GM23338 (cell line): ENCODE results near the gene RGS7.

Experiments
- CREB1 ChIP-seq: fragments of 250-450 bp; sonication (Bioruptor Pico); IDR thresholded peaks from 2 replicates; pipeline ENCODE4 v1.5.0; 2020; ENCODE audit warnings: low read depth, mild to moderate bottlenecking, moderate library complexity
- EZH2 ChIP-seq: fragments of 200-600 bp; sonication (generic); IDR thresholded peaks from one replicate; pipeline ENCODE4 v1.8.0; 2017; ENCODE audit warnings: antibody characterized with exemption, mild to moderate bottlenecking, low read depth; ENCODE audit not compliant: unreplicated experiment
- EZH2phosphoT487 ChIP-seq: fragments of 200-600 bp; sonication (generic); IDR thresholded peaks from one replicate; pipeline ENCODE4 v1.8.1; 2018; ENCODE audit warnings: antibody characterized with exemption; ENCODE audit not compliant: unreplicated experiment
- JUNB ChIP-seq: IDR thresholded peaks from one replicate; pipeline ENCODE4 v1.6.1; 2016; ENCODE audit warnings: antibody characterized with exemption; ENCODE audit not compliant: unreplicated experiment
- NANOG ChIP-seq: IDR thresholded peaks from 2 replicates; pipeline ENCODE4 v1.6.1; 2016; ENCODE audit warnings: antibody characterized with exemption, borderline replicate concordance
- POLR2AphosphoS5 ChIP-seq: IDR thresholded peaks from 2 replicates; pipeline ENCODE4 v1.6.1; 2016; ENCODE audit warnings: antibody characterized with exemption, low read depth
- ZNF114 ChIP-seq: fragments of 250-450 bp; sonication (Bioruptor Pico); IDR thresholded peaks from 2 replicates; pipeline ENCODE4 v1.5.0; 2020; ENCODE audit warnings: mild to moderate bottlenecking, moderate library complexity
- ZNF331 ChIP-seq: fragments of 250-450 bp; sonication (Bioruptor Pico); IDR thresholded peaks from 2 replicates; pipeline ENCODE4 v1.5.0; 2020; ENCODE audit warnings: low read depth, mild to moderate bottlenecking, moderate library complexity
- TF ChIP-seq, protein P1 (sequence below), 2 experiments: fragments of 200-600 bp in 1 of 2; sonication (generic) in 1 of 2; conservative IDR thresholded peaks; 2 replicates each; pipeline versions ENCODE4 v1.5.1 to v1.6.1; 2016 to 2017; ENCODE audit warnings: antibody characterized with exemption in 2 of 2, low read depth in 2 of 2, mild to moderate bottlenecking in 2 of 2, moderate library complexity in 1 of 2
- TF ChIP-seq, protein P2 (sequence below): IDR thresholded peaks from one replicate; pipeline ENCODE4 v1.6.1; 2018; ENCODE audit warnings: antibody characterized with exemption; ENCODE audit not compliant: unreplicated experiment
- TF ChIP-seq, protein P3 (sequence below): IDR thresholded peaks from 2 replicates; pipeline ENCODE4 v1.6.1; 2016; ENCODE audit warnings: antibody characterized with exemption
- TF ChIP-seq, protein P4 (sequence below): fragments of 250-450 bp; sonication (Bioruptor Pico); IDR thresholded peaks from 2 replicates; pipeline ENCODE4 v1.5.0; 2020; ENCODE audit warnings: mild to moderate bottlenecking, moderate library complexity

DNA sequence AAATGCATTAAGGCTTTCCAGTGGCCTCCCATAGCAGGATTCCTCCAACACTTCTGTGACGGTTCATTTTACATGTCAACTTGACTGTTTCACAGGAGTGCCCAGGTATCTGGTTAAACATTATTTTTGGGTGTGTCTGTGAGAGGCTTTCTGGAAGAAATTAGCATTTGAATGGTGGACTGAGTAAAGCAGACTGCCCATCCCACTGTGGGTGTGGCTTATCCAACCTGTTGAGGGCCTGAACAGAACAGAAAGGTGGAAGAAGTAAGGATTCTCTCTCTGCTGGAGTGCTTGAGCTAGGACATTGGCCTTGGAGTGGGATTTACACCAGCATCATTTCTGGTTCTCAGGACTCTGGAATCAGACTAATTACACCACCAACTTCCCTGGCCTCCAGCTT lies 85.6 kb downstream of the RGS7 start:
- TF ChIP-seq EZH2, result no peak
- TF ChIP-seq, protein P1, sequence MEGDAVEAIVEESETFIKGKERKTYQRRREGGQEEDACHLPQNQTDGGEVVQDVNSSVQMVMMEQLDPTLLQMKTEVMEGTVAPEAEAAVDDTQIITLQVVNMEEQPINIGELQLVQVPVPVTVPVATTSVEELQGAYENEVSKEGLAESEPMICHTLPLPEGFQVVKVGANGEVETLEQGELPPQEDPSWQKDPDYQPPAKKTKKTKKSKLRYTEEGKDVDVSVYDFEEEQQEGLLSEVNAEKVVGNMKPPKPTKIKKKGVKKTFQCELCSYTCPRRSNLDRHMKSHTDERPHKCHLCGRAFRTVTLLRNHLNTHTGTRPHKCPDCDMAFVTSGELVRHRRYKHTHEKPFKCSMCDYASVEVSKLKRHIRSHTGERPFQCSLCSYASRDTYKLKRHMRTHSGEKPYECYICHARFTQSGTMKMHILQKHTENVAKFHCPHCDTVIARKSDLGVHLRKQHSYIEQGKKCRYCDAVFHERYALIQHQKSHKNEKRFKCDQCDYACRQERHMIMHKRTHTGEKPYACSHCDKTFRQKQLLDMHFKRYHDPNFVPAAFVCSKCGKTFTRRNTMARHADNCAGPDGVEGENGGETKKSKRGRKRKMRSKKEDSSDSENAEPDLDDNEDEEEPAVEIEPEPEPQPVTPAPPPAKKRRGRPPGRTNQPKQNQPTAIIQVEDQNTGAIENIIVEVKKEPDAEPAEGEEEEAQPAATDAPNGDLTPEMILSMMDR (conservative IDR thresholded peaks at IDR 0.05; ENCODE audit: low read depth in 2 of 2), result no peak
- TF ChIP-seq POLR2AphosphoS5, result no peak
- TF ChIP-seq, protein P2, sequence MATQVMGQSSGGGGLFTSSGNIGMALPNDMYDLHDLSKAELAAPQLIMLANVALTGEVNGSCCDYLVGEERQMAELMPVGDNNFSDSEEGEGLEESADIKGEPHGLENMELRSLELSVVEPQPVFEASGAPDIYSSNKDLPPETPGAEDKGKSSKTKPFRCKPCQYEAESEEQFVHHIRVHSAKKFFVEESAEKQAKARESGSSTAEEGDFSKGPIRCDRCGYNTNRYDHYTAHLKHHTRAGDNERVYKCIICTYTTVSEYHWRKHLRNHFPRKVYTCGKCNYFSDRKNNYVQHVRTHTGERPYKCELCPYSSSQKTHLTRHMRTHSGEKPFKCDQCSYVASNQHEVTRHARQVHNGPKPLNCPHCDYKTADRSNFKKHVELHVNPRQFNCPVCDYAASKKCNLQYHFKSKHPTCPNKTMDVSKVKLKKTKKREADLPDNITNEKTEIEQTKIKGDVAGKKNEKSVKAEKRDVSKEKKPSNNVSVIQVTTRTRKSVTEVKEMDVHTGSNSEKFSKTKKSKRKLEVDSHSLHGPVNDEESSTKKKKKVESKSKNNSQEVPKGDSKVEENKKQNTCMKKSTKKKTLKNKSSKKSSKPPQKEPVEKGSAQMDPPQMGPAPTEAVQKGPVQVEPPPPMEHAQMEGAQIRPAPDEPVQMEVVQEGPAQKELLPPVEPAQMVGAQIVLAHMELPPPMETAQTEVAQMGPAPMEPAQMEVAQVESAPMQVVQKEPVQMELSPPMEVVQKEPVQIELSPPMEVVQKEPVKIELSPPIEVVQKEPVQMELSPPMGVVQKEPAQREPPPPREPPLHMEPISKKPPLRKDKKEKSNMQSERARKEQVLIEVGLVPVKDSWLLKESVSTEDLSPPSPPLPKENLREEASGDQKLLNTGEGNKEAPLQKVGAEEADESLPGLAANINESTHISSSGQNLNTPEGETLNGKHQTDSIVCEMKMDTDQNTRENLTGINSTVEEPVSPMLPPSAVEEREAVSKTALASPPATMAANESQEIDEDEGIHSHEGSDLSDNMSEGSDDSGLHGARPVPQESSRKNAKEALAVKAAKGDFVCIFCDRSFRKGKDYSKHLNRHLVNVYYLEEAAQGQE, result no peak
- TF ChIP-seq ZNF331 (CRISPR knock-in tag), result no peak
- TF ChIP-seq, protein P3, sequence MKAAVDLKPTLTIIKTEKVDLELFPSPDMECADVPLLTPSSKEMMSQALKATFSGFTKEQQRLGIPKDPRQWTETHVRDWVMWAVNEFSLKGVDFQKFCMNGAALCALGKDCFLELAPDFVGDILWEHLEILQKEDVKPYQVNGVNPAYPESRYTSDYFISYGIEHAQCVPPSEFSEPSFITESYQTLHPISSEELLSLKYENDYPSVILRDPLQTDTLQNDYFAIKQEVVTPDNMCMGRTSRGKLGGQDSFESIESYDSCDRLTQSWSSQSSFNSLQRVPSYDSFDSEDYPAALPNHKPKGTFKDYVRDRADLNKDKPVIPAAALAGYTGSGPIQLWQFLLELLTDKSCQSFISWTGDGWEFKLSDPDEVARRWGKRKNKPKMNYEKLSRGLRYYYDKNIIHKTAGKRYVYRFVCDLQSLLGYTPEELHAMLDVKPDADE, result no peak
- no peak for TF ChIP-seq EZH2phosphoT487
- TF ChIP-seq NANOG, result no peak
- TF ChIP-seq CREB1 (CRISPR knock-in tag), result no peak
- TF ChIP-seq JUNB, result no peak
- no peak for TF ChIP-seq ZNF114 (CRISPR knock-in tag)
- TF ChIP-seq, protein P4, sequence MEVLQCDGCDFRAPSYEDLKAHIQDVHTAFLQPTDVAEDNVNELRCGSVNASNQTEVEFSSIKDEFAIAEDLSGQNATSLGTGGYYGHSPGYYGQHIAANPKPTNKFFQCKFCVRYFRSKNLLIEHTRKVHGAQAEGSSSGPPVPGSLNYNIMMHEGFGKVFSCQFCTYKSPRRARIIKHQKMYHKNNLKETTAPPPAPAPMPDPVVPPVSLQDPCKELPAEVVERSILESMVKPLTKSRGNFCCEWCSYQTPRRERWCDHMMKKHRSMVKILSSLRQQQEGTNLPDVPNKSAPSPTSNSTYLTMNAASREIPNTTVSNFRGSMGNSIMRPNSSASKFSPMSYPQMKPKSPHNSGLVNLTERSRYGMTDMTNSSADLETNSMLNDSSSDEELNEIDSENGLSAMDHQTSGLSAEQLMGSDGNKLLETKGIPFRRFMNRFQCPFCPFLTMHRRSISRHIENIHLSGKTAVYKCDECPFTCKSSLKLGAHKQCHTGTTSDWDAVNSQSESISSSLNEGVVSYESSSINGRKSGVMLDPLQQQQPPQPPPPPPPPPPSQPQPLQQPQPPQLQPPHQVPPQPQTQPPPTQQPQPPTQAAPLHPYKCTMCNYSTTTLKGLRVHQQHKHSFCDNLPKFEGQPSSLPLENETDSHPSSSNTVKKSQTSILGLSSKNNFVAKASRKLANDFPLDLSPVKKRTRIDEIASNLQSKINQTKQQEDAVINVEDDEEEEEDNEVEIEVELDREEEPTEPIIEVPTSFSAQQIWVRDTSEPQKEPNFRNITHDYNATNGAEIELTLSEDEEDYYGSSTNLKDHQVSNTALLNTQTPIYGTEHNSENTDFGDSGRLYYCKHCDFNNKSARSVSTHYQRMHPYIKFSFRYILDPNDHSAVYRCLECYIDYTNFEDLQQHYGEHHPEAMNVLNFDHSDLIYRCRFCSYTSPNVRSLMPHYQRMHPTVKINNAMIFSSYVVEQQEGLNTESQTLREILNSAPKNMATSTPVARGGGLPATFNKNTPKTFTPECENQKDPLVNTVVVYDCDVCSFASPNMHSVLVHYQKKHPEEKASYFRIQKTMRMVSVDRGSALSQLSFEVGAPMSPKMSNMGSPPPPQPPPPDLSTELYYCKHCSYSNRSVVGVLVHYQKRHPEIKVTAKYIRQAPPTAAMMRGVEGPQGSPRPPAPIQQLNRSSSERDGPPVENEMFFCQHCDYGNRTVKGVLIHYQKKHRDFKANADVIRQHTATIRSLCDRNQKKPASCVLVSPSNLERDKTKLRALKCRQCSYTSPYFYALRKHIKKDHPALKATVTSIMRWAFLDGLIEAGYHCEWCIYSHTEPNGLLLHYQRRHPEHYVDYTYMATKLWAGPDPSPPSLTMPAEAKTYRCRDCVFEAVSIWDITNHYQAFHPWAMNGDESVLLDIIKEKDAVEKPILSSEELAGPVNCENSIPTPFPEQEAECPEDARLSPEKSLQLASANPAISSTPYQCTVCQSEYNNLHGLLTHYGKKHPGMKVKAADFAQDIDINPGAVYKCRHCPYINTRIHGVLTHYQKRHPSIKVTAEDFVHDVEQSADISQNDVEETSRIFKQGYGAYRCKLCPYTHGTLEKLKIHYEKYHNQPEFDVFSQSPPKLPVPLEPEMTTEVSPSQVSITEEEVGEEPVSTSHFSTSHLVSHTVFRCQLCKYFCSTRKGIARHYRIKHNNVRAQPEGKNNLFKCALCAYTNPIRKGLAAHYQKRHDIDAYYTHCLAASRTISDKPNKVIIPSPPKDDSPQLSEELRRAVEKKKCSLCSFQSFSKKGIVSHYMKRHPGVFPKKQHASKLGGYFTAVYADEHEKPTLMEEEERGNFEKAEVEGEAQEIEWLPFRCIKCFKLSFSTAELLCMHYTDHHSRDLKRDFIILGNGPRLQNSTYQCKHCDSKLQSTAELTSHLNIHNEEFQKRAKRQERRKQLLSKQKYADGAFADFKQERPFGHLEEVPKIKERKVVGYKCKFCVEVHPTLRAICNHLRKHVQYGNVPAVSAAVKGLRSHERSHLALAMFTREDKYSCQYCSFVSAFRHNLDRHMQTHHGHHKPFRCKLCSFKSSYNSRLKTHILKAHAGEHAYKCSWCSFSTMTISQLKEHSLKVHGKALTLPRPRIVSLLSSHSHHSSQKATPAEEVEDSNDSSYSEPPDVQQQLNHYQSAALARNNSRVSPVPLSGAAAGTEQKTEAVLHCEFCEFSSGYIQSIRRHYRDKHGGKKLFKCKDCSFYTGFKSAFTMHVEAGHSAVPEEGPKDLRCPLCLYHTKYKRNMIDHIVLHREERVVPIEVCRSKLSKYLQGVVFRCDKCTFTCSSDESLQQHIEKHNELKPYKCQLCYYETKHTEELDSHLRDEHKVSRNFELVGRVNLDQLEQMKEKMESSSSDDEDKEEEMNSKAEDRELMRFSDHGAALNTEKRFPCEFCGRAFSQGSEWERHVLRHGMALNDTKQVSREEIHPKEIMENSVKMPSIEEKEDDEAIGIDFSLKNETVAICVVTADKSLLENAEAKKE (CRISPR knock-in tag), result no peak
